Measurements from ENCODE around the gene UTS2B.

UTS2B gene

DNA sequence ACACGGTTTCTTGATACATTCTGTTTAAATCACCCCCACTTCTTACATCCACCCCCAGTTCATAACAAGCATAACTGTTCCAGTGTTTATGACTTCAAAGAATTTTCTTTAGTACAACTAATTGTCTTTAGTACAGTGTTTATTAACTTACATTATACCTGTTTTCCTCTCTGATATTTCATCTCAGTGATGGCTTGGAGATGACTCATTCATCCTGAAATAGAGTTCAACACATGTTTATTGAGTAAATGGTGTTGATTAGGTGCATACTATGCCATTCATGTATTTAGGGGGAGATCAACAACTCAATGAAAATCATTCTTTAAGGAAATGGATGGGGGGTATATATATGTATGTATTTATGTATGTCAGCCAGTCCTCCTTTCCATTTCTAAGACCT lies 21.7 kb upstream of the UTS2B start:
- no peak for DNase-seq (ENCODE audit: low read depth)

DNA sequence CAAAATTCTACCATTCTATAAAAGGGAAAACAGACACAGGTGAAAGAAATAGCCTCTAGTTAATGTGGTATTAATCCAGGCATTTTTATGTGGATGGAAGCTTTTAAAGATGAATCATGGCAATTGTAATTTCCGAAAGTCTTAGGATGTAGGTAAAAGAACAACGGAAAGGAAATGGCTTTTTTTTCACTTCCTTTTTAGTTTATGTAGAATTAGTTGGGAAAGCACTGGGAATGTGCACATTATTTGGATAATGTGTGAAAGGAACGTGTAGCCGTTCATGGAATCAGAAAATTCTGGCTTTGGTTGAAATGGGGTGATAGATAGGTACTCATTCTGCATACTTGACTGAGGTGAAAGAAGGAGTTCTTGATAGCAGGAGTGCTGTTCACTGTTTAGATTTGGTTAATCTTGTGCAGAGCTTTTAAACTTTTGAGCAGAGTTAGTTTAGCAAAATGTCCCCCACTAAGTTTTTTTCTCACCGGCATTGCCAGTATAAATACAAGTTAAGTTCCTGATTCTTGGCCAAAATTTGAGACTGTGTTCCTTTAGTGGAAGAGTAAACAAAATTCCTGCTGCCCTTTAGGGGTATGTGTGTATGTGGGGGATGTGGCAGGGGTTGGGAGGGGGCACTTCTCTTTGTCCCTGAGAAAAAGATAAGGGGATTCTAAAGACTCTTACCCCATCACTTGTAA lies 20.2 kb upstream of the UTS2B start:
- DNase-seq (ENCODE audit: low read depth): no peak

DNA sequence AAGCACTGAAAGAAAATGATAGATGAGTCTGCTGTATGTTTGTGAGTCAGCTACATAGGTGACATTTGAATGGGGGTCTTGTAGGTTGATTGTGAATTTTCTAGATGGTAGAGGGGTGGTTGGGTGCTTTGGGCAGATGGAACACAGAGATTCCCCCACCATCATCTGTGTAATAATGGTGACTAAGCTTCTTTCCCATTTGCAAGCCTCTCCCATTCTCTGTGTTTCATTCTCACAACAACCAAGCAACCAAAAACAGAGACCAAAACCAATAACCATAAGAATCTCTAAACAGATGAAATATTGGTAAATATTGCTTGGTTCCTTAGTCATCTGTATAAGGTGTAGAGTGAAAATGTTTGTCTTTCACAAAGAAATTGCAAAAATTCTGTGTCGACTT lies 17.8 kb upstream of the UTS2B start:
- no peak for DNase-seq (ENCODE audit: low read depth)

DNA sequence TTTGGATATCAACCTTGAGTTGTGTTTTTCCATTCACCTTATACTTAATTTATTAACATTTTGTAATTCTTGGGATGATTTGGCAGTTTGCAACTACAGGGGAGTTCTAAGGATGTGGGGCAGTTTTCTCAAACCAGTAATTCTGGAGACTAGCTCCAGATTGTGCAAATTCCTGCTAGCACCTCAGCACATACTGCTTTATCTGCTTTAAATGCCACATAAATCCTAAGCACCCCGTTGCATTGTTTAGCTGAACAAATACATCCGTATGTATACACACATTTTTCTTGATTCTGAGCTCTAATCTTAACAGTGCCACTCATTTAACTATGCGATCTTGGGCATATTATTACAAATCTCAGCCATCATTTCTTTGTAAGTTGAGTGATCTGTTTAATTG lies 16.9 kb upstream of the UTS2B start:
- no peak for DNase-seq (ENCODE audit: low read depth)

DNA sequence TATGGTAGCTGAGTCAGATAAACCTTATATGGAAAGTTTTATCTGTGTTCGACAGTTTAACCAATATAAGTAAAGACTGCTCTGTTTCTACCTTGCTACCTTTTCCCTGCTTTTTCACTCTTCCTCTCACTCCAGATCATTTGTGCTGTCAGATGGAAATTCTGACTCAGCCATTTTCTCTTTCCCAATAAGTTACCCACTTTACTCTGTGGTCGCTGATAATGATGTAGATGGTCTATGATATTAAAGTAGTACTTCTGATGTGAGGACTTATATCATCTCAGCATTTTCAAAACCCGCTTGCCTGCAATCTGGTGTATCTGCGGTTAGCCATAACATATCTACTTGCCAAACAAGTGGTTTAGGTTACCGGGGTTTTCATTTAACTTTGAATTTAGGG lies 15.0 kb upstream of the UTS2B start:
- no peak for DNase-seq (ENCODE audit: low read depth)

DNA sequence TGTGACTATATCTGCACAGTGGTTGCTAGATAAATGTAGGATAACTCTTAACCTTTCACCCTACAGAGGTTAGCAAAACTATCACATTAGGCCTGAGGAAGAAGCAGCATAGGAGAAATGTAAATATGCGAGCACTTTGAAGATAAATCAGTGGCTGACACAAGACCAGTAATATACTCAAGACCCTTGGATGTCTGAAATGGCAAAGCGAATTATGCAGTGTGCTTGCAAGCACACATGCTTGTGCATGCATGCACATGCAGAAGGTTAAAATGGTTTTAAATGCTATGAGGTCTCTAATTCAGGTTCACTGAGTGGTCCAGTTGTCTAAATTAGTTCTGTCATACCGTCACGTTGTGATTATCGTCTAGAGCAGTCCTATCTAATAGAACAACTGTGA lies 13.6 kb upstream of the UTS2B start:
- no peak for DNase-seq (ENCODE audit: low read depth)

DNA sequence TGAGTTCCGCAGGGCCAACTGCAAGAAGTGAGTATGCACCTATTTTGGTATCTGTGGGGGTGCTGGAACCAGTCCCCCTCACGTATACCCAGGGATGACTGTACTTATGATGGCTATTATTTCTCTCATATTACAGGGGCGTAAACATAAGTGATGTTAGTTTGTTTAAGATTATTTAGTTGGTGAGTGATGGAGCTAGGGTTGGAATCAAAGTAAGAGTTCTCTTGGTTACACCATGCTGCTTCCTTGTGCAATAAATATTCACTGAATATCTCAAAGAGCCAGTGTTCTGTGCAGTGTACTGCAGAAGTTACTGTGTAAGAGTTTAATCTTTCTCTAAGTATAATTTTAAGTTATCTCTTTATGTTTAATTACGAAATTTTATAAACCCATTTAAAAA lies 12.8 kb upstream of the UTS2B start:
- DNase-seq (ENCODE audit: low read depth): no peak

DNA sequence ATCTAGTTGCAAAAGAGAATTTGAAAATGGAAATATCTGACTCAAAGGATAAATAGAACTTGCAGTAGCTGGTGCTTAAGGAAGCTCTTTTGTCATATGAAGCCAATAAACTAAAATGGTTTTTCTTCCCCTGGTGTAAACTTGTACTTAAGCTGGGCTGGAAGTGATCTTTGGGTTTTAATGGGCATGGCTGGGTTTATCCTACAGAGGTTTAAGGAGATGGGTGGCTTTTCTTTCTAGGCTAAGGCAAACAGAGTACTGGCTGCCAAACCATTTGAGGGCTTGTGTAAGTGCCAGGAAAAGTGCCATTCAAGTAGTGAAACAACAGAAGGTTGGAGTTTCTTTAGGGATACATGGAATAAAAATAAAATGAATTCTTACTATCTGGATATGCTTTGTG lies 12.1 kb upstream of the UTS2B start:
- no peak for DNase-seq (ENCODE audit: low read depth)

DNA sequence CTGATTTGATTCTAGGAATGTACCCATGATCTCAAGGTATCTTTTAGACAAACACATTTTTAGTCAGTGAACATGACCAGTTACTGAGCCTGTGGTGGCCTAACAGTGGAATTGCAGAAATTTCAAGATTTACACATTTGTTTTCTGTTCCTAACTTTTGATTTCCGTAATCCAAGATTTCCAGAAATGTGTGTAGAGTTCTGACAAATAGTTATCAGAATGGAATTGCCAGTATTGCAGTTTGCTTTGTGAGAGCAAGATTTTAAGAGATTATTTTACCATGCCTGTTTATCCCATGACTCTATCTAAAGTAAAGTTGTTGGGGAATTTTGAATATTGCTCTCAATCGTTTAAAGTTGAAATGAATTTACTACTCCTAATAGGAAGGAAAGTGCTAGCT lies 11.7 kb upstream of the UTS2B start:
- no peak for DNase-seq (ENCODE audit: low read depth)

DNA sequence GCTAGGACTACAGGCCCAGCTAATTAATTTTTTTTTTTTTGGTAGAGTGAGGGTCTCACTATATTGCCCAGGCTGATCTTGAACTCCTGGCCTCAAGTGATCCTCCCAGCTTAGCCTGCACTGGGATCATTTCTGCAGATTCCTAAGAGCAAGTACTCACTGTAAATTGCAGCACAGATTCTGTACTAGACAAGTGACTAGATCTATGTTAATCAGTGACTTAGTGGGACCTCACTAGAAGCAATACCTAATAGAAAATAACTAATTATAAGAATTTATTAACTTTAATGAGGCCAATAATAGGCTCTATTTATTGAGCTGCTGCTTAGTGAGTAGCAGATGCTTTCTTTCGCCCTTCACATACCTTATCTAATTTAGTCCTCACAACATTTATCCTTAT lies 10.6 kb upstream of the UTS2B start:
- DNase-seq (ENCODE audit: low read depth): no peak

DNA sequence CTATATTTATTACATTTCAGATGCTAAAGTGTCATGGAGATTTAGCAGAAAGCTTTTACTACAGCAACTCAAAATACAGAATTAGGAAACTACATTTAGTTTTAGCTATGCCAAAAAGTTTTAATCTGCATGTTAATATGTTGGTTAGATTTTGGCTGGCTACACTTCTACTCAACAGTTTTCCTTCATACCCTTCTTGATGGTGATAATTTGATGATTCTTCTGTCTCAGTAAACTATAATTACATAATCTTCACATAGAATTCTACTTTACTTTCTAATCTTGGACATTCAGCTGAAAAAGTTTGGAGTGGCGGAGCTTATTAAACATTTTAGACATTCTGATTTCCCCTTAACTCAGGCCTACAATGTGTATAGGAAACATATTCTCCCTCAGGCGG lies 10.0 kb upstream of the UTS2B start:
- DNase-seq (ENCODE audit: low read depth): no peak

DNA sequence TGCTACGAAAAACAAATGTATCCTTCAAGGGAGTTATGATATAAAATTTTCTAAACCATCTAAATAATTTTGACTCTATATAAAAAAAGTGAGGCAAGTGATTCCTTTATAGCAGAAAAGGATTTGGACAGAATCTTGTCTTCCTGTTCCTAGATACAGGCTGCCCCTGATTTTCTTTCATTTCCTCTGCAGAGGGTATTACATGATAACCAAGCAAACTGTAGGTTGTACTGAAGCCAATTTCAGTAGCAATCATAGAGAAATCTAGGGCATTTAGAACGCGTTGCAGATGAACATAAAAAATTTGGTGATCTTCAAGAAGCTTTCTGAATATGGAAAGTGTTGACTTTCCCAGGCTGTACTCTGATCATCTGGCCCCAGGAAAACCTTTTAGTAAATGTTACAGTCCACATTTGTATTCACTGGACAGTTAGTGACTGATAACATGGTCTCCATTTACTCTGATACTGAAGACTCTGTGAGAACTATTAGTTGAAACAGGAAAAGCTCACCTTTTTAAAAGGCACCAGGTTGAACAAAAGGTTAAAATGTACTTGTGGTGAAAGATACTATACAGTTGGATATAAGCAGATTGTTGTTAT lies 9.1 kb upstream of the UTS2B start:
- no peak for DNase-seq (ENCODE audit: low read depth)

DNA sequence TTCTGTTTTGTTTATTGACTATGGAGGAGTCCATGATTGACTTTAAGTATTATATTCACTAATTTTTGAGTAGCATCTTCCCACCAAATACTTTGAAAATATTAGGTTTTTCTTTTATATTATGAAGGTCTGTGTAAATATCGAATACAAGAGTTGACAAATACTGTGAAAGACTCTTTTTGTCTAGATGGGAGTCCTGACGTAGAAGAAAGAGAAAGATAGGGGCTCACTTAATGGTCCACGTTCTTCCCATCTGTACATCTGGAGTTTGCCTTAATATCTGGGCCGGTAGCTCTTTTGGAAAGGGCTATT lies 7.8 kb upstream of the UTS2B start:
- DNase-seq (ENCODE audit: low read depth): no peak

DNA sequence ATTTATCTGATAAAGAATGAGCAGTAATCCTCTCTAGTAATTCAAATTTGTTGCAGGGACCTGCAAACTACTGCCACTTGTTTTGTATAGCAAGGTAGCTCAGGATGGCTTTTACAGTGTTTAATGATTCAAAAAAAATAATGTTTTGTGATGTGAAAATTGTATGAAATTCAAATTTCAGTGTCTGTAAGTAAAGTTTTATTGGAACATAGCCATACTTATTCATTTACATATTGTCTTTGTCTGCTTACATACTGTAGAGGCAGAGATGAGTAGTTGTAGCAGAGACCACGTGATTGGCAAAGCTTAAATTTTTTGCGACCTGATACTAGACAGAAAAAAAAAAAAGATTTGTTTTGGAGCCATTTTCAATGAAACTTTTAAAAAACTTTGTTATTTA lies 6.5 kb upstream of the UTS2B start:
- no peak for DNase-seq (ENCODE audit: low read depth)

DNA sequence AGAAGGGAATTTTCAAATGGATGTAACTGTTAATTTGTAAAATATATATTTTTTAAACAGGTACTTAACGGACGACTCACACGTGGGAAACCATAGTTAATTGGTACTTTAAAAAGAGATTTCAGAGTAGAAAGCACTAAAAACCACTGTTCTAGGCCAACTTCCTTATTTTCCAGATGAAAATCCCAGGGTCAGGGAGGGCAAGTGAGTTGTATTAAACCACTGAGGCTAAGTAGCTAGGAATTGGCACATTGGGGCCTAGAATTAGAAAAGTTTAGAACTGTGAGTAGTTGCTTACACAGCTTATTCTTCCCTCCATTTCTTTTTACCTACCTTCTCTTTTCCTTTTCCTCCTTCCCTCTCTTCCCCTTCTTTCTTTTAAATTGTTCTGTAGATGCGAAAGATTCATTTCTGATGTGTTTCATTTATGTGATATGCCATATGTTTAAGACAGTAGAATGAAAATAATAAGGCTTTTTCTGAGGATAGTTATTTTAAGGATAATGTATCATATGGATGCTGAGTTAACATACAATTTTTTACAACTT lies 4.1 kb upstream of the UTS2B start:
- no peak for DNase-seq (ENCODE audit: low read depth)

DNA sequence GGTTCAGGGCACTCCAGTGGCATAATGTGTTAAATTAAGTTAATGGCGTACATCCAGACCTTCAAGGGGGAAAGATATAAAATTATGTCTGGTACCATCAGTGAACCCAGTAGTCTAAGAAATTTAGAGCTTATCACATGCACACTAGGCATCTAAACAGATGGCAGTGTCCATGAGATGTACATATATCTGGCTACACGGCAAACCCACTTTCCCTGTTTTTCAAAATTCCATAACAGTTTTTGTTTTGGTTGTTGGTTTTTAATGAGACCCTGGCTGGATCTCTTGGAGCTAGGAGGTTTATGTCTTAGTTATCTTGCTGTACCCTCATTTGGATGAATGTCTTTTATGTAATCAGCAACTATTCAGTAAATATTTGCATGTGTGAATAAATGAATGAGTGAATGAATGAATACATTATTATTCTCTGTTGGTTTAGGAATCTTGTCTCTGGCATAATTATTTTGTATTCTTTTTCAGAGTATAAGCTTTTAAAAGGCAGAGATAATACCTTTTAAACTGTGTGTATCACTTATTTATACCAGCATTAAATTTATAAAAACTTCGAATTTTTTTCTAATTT lies 3.1 kb upstream of the UTS2B start:
- DNase-seq (ENCODE audit: low read depth): no peak

DNA sequence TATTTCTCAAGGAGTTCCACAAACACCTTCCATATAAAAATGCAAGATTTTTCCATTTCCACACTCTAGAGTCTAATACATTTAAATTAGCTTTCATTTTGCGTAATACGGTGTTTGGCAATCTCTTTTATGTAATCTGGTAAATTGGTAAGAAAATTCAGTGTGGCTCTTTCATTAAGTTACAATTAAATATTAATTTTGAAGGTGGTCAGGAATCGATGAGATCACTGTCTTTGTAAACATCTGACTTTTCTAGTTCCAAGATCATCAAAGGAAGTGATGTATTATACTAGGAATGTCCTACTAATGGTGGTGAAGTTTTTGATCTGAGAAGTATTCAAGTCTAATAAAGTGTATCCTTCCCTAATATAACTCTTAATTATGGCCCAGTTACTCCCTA lies 1.1 kb upstream of the UTS2B start:
- DNase-seq (ENCODE audit: low read depth): no peak

DNA sequence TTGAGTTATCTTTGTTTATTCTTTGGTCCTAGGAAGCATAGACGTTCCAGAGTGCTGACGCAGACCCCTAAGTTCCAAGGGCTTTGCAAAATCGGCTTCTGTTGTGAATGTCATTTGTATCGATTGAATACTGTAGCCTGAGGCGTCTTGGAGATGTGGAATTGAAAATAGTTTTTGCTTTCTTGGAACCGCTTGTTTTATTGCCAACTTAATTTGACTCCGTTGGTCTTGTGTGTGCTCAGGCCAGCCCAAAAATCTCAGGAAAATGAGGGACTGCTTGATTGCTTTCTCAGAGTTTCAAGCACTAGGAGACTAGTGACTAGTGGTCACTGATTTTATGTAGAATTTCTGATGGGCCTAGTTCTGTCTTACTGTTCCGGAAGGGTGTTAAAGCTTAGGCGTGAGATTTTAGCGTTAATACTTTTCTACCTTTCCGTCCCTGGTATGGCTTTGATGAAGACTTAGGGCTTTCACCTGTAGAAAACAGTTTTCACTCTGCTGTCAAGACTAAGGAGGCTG lies 263 bp upstream of the UTS2B start:
- DNase-seq (ENCODE audit: low read depth): no peak

DNA sequence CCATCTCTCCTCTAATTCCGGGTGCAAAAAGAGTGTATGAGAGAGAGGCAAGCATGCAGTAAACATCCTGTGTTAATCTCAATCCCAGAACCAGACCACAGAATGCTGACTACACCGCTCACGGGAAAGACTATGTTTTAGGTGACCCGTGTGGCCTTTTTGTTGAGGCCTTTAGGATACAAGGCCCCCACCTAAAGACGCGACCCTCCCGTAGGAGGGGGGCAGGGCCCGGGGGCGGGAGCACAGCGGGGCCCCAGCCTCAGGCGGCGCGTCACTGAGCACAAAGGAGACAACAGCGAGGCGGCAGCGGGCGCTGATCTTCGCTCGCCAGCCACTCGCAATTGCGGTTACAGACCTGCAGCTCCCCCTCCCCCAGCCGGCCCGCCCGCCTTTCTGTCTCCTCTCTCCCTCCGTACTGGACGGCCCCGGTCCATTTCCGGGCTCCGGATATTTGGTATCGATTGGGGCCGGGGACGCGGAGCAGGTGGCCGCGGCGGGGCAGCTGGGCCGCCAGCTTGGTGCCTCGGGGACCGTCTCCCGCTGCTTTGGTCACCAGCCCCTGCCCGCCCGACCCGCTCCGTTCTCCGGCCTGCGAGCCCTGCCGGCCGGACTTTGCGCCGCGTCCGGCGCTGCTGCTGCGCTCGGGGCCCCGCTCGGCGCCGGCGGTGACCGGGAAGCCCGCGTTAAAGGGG lies 1.2 kb downstream of the UTS2B start, which contains the start of gene CCDC50:
Gene CCDC50 (plus strand): TSS at position 433 of the 692 bp plus-strand sequence. CDS start 281 bp downstream, outside the sequence.
- DNase-seq (ENCODE audit: low read depth): peak; percentile 31

DNA sequence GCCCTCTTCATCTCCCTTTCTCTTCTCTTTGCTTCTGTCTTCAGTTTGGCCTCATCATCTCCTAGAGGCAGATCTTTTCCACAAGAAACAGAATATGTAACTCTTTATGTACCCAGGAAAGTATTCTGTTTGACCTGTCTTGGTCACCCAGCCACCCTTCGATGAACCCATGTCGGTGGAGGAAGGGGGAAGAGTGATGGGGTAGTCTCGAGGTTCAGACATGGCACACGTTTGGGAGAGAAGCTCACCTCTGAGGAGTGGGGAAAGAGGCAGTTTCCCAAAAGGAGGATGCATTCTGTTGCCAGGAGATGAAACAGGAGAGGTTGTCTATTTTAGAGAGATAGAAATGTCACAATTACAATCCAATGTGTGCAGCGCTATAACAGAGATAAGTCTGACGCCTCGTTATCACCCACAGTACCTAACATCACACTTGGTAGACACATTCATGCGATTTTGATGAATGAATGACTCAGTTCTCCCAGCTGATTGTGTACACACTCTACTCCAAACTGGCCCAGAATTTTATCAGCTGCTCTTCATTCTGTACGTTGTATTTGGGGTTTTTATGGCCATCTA lies 1.9 kb downstream of the UTS2B start:
- no peak for DNase-seq (ENCODE audit: low read depth)

DNA sequence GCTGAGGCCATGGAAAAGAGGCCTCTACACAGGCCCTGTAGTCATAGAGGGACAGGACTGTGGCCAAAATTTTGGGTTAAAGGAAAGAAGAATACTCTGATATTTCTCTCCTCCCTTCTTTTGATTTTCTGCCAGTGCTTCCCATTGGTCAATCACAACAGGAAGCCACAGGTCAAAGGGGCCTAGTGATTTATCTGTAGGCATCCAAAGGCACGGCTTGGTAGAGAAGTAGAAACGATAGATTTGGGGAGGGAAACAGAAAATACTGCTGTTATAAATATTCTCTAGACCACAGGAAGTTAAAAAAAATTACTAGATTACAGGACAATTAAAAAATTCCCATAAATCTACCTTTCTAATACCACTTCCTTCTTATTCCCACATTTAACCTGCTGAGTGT lies 2.8 kb downstream of the UTS2B start:
- no peak for DNase-seq (ENCODE audit: low read depth)

DNA sequence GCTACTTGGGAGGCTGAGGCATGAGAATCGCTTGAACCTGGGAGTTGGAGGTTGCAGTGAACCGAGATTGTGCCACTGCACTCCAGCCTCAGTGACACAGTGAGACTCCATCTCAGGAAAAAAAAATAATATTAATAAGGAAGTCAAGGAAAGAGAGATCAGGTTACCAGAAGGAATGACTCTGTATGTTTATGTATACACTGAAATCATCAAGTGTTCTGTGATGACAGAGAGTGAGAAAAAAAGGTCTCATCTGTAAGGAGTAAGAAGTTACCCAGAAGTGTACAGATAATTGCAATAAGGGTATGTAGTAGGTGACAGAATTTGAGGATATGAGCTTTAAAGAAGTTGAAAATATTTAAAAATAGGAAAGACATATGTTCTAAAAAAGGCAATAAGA lies 5.4 kb downstream of the UTS2B start:
- no peak for DNase-seq (ENCODE audit: low read depth)

All from stimulated activated CD8-positive, alpha-beta memory T cell treated with anti-CD3 and anti-CD28 coated beads, Interleukin-4, amount 100 ng/mL, for 24 hours (primary cell).